GM21786 (cell line): ENCODE results near the gene GAMT.

Experiments used
- ATAC-seq: cut with Tn5 transposase; IDR thresholded peaks from one replicate; pipeline ENCODE4 v1.9.1; 2021; ENCODE audit not compliant: unreplicated experiment

Gene GAMT

GRCh38 chr19:1386945-1387683, 14.2 kb downstream of the GAMT start:
- no peak for ATAC-seq

DNA sequence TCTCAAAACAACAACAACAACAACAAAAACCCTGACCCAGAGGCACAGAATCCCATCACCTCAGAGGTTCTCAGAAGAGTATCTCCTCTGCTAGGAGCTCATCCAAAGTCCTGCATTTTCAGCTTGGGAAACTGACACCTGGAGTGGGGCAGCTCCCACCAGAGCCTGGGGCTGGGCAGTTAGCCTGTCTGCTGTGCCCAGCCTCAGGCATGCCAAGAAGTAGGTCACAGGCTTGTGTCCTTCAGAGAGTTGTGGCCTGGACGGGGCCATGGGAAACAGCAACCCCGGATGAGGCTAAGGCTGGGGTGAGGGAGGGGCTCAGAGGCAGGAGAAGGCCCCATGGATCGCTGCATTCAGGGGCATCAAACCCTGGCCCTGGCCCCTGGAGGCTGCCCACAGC, 15.5 kb downstream of the GAMT start:
- no peak for ATAC-seq

DNA sequence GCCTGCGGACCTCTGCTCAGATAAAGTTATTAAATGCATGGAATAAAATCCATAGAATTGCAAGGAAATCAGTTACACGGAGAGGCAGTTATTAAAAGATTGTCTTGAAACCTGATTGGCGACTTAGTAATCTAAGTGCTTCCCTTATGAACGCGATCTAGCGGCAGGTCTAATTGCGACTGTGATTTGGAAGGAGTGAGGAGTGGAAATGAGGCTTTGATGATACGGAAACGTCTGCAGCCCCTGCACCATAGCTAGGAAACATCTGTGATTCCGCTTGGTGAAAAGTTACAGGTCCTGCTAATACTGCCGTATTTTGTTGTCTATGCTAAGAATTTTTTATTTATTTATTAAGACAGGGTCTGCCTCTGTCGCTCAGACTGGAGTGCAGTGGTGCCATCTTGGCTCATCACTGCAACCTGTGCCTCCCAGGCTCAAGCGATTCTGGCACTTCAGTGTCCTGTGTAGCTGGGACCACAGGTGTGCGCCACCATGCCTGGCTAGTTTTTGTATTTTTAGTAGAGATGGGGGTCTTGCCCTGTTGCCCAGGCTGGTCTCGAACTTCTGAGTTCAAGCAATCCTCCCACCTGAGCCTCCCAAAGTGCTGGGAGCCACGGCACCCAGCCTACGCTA, 16.7 kb downstream of the GAMT start:
- ATAC-seq, result no peak

DNA sequence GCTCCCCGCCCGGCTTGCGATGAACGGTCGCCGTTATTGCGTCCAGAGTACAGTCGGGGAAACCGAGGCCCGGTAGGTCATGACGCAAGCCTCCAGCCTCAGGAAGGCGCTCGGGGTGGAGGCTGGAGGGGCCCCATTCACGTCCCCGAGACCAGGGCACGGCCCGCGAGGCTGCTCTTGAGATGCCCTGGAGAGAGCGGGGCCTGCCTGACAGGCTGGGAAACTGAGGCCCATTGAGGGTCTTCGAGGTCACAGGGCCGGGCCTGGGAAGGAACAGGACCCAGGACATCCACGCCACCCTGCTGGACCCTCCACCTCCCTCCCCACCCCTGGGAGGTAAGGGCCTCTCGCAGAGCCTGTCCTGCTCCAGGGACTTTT, 17.3 kb downstream of the GAMT start:
- no peak for ATAC-seq

- peak; percentile 71 for ATAC-seq
Observed at GRCh38 chr19:1383312-1384084, 17.8 kb downstream of the GAMT start, which contains the start of gene NDUFS7. Gene NDUFS7 (plus strand): TSS chr19:1383907. CDS start chr19:1383927, 20 bp downstream.

GRCh38 chr19:1383017-1383311, 18.4 kb downstream of the GAMT start:
- no peak for ATAC-seq

DNA sequence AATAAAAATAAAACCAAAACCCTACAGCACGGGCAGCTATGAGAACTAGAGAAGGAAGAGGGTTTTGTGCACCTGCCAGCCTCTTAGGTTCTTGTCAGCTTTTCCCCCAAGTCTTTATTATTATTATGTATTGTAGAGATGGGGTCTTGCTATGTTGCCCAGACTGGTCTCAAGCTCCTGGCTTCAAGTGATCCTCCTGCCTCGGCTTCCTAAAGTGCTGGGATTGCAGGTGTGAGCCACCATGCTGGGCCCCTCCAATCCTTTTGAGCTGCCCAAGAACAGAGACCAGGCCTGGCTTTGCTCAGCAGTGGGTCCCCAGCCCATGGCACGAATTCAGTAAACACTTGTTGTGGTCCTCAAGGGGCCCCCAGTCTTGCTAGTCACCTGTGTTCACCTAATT, 19.1 kb downstream of the GAMT start:
- no peak for ATAC-seq

DNA sequence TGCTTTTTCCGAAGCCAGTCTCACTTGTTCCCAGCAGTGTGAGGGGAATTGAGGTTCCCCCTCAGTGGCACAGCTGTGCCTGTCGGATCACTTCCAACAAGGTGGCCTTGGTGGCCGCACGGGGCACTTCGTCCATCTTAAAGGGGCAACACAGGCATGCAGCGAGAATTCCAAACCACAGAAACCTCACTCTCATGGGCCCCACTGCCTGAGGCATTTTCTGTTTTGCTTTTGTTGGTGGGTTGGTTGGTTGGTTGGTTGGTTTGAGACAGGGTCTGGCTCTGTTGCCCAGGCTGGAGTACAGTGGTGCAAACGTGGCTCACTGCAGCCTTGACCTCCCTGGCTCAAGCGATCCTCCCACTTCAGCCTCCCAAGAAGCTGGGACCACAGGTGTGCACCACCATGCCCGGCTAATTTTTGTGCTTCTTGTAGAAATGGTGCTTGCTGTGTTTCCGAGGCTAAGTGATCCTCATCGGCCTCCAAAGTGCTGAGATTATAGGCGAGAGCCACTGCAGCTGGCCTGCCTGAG, 21.3 kb downstream of the GAMT start:
- no peak for ATAC-seq

GRCh38 chr19:1379126-1379905, 22.0 kb downstream of the GAMT start:
- no peak for ATAC-seq

GRCh38 chr19:1377965-1378785, 23.2 kb downstream of the GAMT start:
- no peak for ATAC-seq

- no peak for ATAC-seq
Observed at GRCh38 chr19:1377176-1377964, 24.0 kb downstream of the GAMT start.

- no peak for ATAC-seq
Observed at GRCh38 chr19:1376415-1376805, 24.9 kb downstream of the GAMT start.

- ATAC-seq, result no peak
Observed at GRCh38 chr19:1374250-1374577, 27.1 kb downstream of the GAMT start.

GRCh38 chr19:1373534-1374249, 27.6 kb downstream of the GAMT start:
- no peak for ATAC-seq

DNA sequence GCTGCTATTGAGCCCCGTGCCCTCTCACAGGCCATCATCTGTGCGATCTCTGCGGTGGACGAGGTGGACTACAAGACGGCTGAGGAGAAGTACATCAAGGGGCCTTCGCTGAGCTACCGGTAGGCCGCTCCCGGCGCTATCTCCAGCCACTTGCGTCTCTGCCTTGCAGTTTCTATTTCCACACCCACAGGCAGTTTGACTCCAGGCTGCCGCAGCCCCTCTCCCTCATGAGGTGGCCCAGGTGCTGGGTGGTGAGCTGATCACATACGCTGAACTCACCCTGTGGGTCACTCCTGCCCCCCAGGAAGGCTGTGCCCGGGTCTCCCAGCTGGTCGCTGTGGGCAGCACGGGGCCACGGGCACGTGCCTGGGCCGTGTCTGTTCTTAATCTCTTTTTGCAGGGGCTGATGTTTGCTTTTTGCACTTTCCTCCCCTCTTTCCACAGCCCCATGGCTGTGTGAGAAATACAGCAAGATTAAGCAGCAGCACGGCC, 28.3 kb downstream of the GAMT start:
- ATAC-seq, result no peak

GRCh38 chr19:1370579-1371361, 30.6 kb downstream of the GAMT start:
- no peak for ATAC-seq

GRCh38 chr19:1369214-1369805, 32.0 kb downstream of the GAMT start:
- no peak for ATAC-seq
